WTC11 (cell line): ENCODE data around the gene INPP4A.

Experiments used
- CTCF ChIP-seq: fragments of 200-600 bp; IDR thresholded peaks from 2 replicates; pipeline ENCODE4 v1.8.0; 2022; ENCODE audit warnings: antibody characterized with exemption
- E2F4 ChIP-seq: sonication (generic); formaldehyde crosslinking; IDR thresholded peaks from 2 replicates; pipeline ENCODE4 v1.8.1; 2022; ENCODE audit warnings: low read depth, mild to moderate bottlenecking, moderate library complexity, missing genetic modification reagents, borderline replicate concordance
- NR2C2 ChIP-seq: sonication (generic); formaldehyde crosslinking; IDR thresholded peaks from 2 replicates; pipeline ENCODE4 v1.8.0; 2022; ENCODE audit warnings: mild to moderate bottlenecking, missing genetic modification reagents
- USF2 ChIP-seq: sonication (generic); formaldehyde crosslinking; IDR thresholded peaks from 2 replicates; pipeline ENCODE4 v1.8.1; 2023; ENCODE audit warnings: mild to moderate bottlenecking, missing genetic modification reagents, moderate library complexity
- ZNF232 ChIP-seq: sonication (generic); formaldehyde crosslinking; IDR thresholded peaks from 2 replicates; pipeline ENCODE4 v1.8.0; 2022; ENCODE audit warnings: mild to moderate bottlenecking, missing genetic modification reagents
- ZNF263 ChIP-seq: sonication (generic); formaldehyde crosslinking; IDR thresholded peaks from 2 replicates; pipeline ENCODE4 v1.8.1; 2022; ENCODE audit warnings: low read depth, mild to moderate bottlenecking, moderate library complexity, missing genetic modification reagents

GRCh38 chr2:98560256-98560771 lies 115.7 kb downstream of the INPP4A start:
- TF ChIP-seq CTCF = no peak
- no peak for TF ChIP-seq E2F4 (CRISPR knock-in tag)
- TF ChIP-seq ZNF263 (CRISPR knock-in tag) = no peak
- TF ChIP-seq NR2C2 (CRISPR knock-in tag) = no peak
- no peak for TF ChIP-seq USF2
- TF ChIP-seq ZNF232 (CRISPR knock-in tag) = no peak
